Epithelial cell of prostate (primary cell): ENCODE measurements around the gene RAP1GAP2.
"Not testable (repeated sequence)": the region's sequence is repeated elsewhere in the genome, so short reads cannot be mapped to it uniquely, and the experiment has no call there.

Source experiments
- DNase-seq: peaks from one replicate; pipeline ENCODE4 v3.0.0-alpha.2; 2011; ENCODE audit warnings: low read depth, low spot score
- H3K27ac ChIP-seq: fragments of 450-650 bp; 2 replicates; pipeline ENCODE4 v1.5.1; 2017; ENCODE audit warnings: mild to moderate bottlenecking

The RAP1GAP2 gene

GRCh38 chr17:2872282-2872681 lies 76.0 kb downstream of the RAP1GAP2 start:
- no peak overlapping the region for H3K27ac ChIP-seq

GRCh38 chr17:2874189-2874686 lies 78.0 kb downstream of the RAP1GAP2 start:
- DNase-seq, result no peak
- peak overlapping the region; percentile 22 for H3K27ac ChIP-seq

More at GRCh38 chr17:2872282-2872681, 76.0 kb downstream of the RAP1GAP2 start:
- DNase-seq, result no peak

DNA sequence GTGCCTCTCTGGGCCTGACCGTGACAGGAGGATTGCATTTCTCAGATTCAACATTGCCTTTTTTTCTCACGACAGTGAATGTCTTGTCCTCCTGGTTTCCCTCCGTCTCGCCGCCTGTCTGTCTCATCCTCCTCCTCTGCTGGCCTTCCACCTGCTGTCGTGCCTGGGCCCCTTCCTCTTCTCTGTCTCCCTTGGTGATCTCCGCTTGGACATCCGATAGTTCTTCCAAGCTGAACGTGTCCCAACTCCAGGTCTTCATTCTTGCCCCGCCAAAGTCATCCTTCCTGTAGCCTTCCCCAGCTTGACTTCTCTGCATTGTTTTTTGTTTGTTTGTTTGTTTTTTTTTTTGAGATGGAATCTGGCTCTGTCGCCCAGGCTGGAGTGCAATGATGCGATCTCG lies 79.4 kb downstream of the RAP1GAP2 start:
- DNase-seq, result no peak
- H3K27ac ChIP-seq, result no peak overlapping the region

- H3K27ac ChIP-seq, result no peak overlapping the region
- no peak for DNase-seq
These were observed 80.2 kb downstream of the RAP1GAP2 start for GRCh38 chr17:2876467-2876866.

DNA sequence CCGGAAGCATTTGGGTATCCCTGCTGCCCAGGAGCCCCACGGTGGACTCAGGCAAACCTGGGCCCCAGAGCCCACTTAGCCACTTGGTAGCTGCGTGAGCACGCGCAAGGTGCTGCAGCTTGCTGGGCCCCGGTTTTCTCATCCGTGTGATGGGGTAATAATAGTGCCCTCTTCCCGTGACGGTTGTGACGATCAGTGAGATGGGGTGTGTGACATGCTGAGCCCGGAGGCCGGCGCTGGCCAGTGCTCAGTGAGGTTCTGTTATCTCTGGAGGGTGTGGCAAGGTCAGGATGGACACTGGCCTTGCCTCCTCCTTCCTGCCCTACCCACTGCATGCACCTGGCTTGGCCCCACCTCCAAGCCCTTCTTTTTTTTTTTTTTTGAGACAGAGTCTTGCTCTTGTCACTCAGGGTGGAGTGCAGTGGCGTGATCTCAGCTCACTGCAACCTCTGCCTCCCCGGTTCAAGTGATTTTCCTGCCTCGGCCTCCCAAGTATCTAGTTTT lies 82.6 kb downstream of the RAP1GAP2 start:
- no peak for DNase-seq

GRCh38 chr17:2880050-2880449 lies 83.8 kb downstream of the RAP1GAP2 start:
- no peak for DNase-seq
- no peak overlapping the region for H3K27ac ChIP-seq

More for the DNA sequence above, 82.6 kb downstream of the RAP1GAP2 start:
- H3K27ac ChIP-seq, result no peak overlapping the region

DNA sequence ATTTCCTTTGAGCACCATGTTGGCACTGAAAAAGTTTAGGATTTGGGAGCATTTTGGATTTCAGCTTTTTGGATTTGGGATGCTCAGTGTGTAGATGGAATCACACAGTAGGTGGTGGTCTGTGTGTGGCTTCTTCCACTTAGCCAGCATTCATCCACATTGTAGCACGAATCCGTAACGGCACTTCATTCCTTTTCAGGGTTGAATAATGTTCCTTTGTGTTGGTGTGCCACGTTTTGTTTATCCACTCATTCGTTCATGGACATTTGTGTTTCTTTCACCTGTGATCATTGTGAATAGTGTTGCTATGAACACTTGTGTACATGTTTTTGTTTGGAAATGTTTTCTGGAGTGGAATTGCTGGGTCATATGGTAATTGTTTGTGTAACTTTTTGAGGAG lies 85.1 kb downstream of the RAP1GAP2 start:
- H3K27ac ChIP-seq, result no peak overlapping the region
- no peak for DNase-seq

DNA sequence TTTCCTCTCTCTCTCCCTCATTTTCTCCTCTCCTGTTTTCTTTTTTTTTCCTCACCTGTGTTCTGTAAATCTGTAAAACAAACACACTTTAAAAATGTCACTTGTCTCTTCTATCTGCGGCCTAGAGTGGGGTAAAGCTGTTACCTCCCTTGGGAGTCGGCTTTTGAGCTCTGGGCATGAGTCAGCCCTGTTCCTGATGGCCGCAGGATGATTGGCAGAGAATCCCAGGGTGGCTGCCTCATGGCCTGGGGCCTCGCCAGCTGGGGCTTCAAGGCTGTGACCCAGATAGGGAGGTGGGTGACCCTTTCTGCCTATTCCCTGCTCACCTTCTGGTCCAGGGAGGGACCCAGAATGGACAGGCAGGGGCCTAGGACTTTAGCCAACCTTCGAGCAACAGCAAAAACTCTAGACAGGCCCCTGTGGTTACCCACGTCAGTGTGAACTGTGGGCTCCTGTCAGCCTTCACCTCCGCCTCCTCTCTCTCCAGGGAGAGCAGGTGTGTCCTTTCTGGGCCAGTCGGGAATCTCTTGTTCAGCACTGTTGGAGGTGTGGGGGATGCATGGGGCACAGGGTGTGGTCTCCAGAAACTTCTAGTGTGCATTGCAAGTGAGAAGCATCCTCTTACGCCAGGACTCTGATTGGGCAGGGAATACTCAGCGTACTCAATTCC lies 87.4 kb downstream of the RAP1GAP2 start:
- no peak for DNase-seq
- H3K27ac ChIP-seq, result no peak overlapping the region

- H3K27ac ChIP-seq, result no peak overlapping the region
These were observed 89.5 kb downstream of the RAP1GAP2 start for GRCh38 chr17:2885733-2886132.

DNA sequence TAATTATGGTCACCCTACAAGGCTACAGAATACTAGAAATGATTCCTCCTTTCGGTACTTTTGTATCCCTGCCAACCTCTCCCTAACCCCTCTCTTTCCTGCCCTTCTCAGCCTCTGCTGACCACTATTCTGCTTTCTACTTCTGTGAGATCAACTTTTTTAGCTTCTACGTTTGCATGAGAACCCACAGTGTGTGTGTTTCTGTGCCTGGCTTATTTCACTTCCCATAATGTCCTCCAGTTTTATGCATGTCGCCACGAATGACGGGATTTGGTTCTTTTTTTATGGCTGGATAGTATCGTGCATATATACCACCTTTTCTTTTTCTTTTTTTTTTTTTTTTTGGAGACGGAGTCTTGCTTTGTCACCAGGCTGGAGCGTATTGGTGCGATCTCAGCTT lies 92.1 kb downstream of the RAP1GAP2 start:
- no peak overlapping the region for H3K27ac ChIP-seq
- DNase-seq, result no peak

More at GRCh38 chr17:2885733-2886132, 89.5 kb downstream of the RAP1GAP2 start:
- DNase-seq, result no peak

- no peak for DNase-seq
These were observed 93.0 kb downstream of the RAP1GAP2 start for GRCh38 chr17:2889256-2889655.

DNA sequence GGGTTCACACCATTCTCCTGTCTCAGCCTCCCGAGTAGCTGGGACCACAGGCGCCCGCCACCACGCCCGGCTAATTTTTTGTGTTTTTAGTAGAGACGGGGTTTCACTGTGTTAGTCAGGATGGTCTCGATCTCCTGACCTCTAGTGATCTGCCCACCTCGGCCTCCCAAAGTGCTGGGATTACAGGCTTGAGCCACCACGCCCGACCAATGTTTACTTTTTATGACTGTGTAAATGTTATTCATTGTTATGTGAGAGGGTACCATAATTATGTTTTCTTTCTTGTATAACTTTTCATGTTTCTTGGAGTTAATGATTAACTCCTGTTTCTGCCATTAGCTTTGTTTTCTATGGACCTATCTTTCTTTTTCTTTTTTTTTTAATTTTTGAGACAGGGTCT lies 94.5 kb downstream of the RAP1GAP2 start:
- H3K27ac ChIP-seq, result peak overlapping the region; percentile 45
- DNase-seq, result not testable (repeated sequence)

More at GRCh38 chr17:2889256-2889655, 93.0 kb downstream of the RAP1GAP2 start:
- H3K27ac ChIP-seq, result no peak overlapping the region

GRCh38 chr17:2892305-2892971 lies 96.2 kb downstream of the RAP1GAP2 start:
- H3K27ac ChIP-seq, result peak overlapping the region; percentile 95
- peak; percentile 90 for DNase-seq

GRCh38 chr17:2893422-2893914 lies 97.2 kb downstream of the RAP1GAP2 start:
- peak overlapping the region; percentile 95 for H3K27ac ChIP-seq
- peak; percentile 64 for DNase-seq

DNA sequence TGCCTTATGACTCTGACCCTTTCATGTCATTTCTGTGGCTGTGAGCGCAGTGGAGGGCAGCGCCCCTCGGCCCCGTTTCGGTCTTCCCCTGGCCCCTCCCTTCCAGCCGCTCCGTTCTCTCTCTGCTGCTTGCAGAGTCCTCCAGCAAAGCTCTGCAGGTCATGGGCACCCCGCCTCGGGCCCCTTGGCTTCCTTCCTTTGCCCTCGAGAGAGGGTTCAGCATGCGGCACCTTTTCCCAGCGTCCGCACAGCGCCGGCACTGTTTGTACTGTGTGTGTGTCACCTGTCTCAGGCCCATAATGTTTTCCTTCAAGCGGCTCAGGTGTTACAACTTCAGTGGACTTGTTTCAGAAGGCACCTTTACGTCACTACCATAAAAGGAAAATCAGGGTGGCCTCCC lies 98.5 kb downstream of the RAP1GAP2 start:
- no peak overlapping the region for H3K27ac ChIP-seq
- no peak for DNase-seq

- DNase-seq, result no peak
- H3K27ac ChIP-seq, result no peak overlapping the region
These were observed 101.4 kb downstream of the RAP1GAP2 start for GRCh38 chr17:2897605-2898004.

GRCh38 chr17:2898255-2898926 lies 102.2 kb downstream of the RAP1GAP2 start:
- no peak overlapping the region for H3K27ac ChIP-seq
- DNase-seq, result no peak

DNA sequence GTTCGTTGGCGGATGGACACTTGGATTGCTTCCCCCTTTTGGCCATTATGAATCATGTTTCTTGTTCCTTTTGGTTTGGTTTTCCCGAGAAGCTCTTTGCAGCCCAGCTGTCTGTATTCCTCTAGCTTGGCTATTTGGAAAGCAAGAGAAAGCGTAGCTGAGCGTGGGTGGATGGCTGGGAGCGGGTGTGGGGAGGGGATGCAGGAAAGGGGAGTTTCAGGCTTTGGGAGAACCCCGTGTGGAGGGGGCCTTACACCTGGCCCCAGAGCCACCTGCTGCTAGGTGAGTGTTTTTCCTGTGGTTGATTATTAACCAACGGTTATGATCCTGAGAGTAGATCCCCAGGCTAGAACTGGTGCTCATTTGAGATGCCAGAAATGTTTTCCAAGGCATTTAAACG lies 103.7 kb downstream of the RAP1GAP2 start:
- H3K27ac ChIP-seq, result no peak overlapping the region
- DNase-seq, result no peak

- no peak for DNase-seq
- H3K27ac ChIP-seq, result no peak overlapping the region
These were observed 104.6 kb downstream of the RAP1GAP2 start for GRCh38 chr17:2900842-2901241.

GRCh38 chr17:2901582-2901981 lies 105.3 kb downstream of the RAP1GAP2 start:
- no peak for DNase-seq
- no peak overlapping the region for H3K27ac ChIP-seq

DNA sequence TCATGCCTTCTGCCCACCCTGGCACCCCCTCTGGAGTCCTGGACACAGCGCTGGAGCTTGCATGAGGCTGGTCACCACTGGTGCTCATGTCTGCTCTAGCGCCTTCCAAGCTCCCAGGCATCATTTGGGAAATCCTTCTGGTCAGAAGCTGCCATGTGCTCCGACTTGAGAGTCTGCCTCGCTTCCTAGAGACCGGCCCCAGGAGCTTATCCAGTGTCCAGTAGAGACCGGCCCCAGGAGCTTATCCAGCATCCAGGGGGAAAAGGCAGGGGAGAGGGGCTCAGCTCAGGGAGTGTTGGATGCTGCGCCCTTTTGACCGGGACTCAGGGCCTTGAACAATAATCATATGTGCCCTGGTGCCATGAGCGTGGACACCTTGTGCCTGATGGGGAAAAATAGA lies 106.3 kb downstream of the RAP1GAP2 start:
- DNase-seq, result no peak
- no peak overlapping the region for H3K27ac ChIP-seq
